ENCODE results near the gene TBC1D9. TPM values are rescaled to one million over a fixed set of nuclear protein-coding genes. Genes with fewer than 3 reads are reported as not detected.

TBC1D9 gene
- total RNA-seq, 1 donor = 28.7 TPM

DNA sequence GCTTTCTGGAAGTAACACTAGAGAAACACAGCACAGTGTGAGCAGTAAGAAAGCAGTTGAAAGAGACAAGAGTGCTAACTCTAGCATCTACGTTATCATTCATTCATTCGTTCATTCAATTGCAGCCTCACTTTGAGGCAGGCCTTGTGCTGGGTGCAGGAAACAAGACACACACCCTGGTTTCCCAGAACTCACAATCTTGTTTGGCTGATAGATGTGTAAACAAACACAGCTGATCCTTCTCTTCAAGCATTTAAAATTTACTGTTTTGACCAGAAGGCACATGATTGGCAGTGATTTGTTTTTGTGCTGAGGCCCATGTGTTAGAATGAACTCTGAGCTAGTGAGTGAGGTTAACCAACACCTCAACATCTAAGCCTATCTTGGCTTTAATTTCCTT, 20.4 kb upstream of the TBC1D9 start:
- TF ChIP-seq, protein P1, sequence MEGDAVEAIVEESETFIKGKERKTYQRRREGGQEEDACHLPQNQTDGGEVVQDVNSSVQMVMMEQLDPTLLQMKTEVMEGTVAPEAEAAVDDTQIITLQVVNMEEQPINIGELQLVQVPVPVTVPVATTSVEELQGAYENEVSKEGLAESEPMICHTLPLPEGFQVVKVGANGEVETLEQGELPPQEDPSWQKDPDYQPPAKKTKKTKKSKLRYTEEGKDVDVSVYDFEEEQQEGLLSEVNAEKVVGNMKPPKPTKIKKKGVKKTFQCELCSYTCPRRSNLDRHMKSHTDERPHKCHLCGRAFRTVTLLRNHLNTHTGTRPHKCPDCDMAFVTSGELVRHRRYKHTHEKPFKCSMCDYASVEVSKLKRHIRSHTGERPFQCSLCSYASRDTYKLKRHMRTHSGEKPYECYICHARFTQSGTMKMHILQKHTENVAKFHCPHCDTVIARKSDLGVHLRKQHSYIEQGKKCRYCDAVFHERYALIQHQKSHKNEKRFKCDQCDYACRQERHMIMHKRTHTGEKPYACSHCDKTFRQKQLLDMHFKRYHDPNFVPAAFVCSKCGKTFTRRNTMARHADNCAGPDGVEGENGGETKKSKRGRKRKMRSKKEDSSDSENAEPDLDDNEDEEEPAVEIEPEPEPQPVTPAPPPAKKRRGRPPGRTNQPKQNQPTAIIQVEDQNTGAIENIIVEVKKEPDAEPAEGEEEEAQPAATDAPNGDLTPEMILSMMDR (IDR thresholded peaks at IDR 0.05; ENCODE audit: insufficient read depth, low read length) = no peak
- no peak overlapping the region for H3K4me3 ChIP-seq (ENCODE audit: low read depth, low read length)
- no peak for DNase-seq (ENCODE audit: low read depth)

DNA sequence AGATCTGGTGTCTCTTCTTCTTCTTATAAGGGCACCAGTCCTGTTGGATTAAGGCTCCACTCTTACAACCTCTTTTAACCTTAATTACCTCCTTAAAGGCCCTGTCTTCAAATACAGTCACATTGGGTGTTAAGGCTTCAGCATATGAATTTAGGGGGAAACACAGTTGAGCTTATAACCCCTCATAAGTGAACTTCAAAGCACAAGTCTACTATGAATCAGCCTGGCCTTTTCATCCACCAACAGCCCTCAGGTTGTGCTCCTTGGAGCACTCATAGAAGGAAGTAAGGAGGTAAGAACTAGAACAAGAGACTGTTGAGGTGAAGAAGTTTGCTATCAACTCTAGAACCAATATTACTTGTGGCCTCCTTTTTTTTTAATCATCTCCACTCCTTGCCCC, 18.8 kb upstream of the TBC1D9 start:
- TF ChIP-seq, protein P1 (IDR thresholded peaks at IDR 0.05; ENCODE audit: insufficient read depth, low read length) = no peak
- no peak for DNase-seq (ENCODE audit: low read depth)
- no peak overlapping the region for H3K4me3 ChIP-seq (ENCODE audit: low read depth, low read length)

DNA sequence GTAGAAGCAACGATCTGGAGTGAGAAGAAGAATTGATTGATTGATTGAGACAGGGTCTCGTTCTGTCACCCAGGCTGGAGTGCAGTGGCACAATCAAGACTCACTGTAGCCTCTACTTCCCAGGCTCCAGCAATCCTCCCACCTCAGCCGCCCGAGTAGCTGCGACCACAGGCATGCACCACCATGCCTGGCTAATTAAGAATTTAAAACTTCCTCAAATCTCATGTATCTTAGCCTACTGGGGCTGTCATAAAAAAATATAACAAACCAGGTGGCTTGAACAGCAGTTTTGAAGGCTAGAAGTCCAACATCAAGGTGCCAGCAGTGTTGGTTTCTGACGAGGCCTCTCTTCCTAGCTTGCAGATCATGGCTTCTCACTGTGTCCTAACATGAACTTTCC, 18.3 kb upstream of the TBC1D9 start:
- no peak for DNase-seq (ENCODE audit: low read depth)
- H3K4me3 ChIP-seq (ENCODE audit: low read depth, low read length) = no peak overlapping the region
- TF ChIP-seq, protein P1 (IDR thresholded peaks at IDR 0.05; ENCODE audit: insufficient read depth, low read length) = no peak

- TF ChIP-seq, protein P1 (IDR thresholded peaks at IDR 0.05; ENCODE audit: insufficient read depth, low read length) = no peak
- no peak overlapping the region for H3K4me3 ChIP-seq (ENCODE audit: low read depth, low read length)
- no peak for DNase-seq (ENCODE audit: low read depth)
Observed at GRCh38 chr4:140769209-140769608, 13.0 kb upstream of the TBC1D9 start.

GRCh38 chr4:140764785-140765392, 8.7 kb upstream of the TBC1D9 start:
- no peak for DNase-seq (ENCODE audit: low read depth)
- TF ChIP-seq, protein P1 (IDR thresholded peaks at IDR 0.05; ENCODE audit: insufficient read depth, low read length) = no peak
- H3K4me3 ChIP-seq (ENCODE audit: low read depth, low read length) = no peak overlapping the region

DNA sequence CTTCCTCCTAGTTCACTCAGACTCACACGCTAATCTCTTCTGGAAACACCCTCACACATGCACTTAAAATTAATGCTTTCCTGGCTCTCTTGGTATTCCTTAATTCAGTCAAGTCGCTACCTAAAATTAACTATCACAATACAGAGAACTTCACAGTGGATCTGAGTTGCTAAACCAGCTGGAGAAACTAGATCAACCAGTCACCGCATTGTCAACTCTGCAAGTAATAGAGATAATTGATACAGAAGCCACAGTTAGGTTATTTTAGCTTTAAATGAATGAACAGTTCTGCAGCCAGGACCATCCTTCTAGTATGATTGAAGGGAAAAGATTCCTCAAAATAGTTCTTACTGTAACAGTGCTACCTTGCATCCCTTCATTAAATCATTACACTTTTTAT, 6.0 kb upstream of the TBC1D9 start:
- TF ChIP-seq, protein P1 (IDR thresholded peaks at IDR 0.05; ENCODE audit: insufficient read depth, low read length) = no peak
- no peak for DNase-seq (ENCODE audit: low read depth)
- H3K4me3 ChIP-seq (ENCODE audit: low read depth, low read length) = no peak overlapping the region

- TF ChIP-seq, protein P1 (IDR thresholded peaks at IDR 0.05; ENCODE audit: insufficient read depth, low read length) = no peak
- DNase-seq (ENCODE audit: low read depth) = no peak
- H3K4me3 ChIP-seq (ENCODE audit: low read depth, low read length) = peak overlapping the region; percentile 84
Observed at GRCh38 chr4:140757232-140757630, 1.0 kb upstream of the TBC1D9 start.

Measured in fibroblast of the aortic adventitia (primary cell).